SU-DHL-6 (cell line): ENCODE measurements around the gene HOXA3.

Experiments used
- H2AFZ ChIP-seq: fragments of 200-600 bp; sonication (generic); 2 replicates; pipeline ENCODE4 v1.6.1; 2014; ENCODE audit warnings: low read depth, mild to moderate bottlenecking, moderate library complexity, mixed read lengths, antibody characterized with exemption, low read length; ENCODE audit not compliant: severe bottlenecking
- H3F3A ChIP-seq: fragments of 200-600 bp; shearing (Covaris generic); 2 replicates; pipeline ENCODE4 v1.6.0; 2016; ENCODE audit warnings: antibody characterized with exemption, mild to moderate bottlenecking; ENCODE audit not compliant: insufficient read depth
- H3K27ac ChIP-seq: fragments of 200-600 bp; sonication (generic); 2 replicates; pipeline ENCODE4 v1.5.1; 2016; ENCODE audit warnings: low read depth, mild to moderate bottlenecking, low read length, moderate library complexity, mixed read lengths
- H3K27me3 ChIP-seq: fragments of 200-600 bp; sonication (generic), shearing (Covaris generic); 2 replicates; pipeline ENCODE4 v1.6.0; 2014; ENCODE audit warnings: mild to moderate bottlenecking, low read length
- H3K36me3 ChIP-seq: fragments of 200-600 bp; sonication (generic); 2 replicates; pipeline ENCODE4 v1.6.1; 2014; ENCODE audit warnings: mild to moderate bottlenecking, low read length, mixed read lengths
- H3K4me2 ChIP-seq: fragments of 300-600, 200-600 bp; shearing (Covaris generic), sonication (generic); 2 replicates; pipeline ENCODE4 v1.6.0; 2014; ENCODE audit warnings: low read length, low read depth, mild to moderate bottlenecking; ENCODE audit not compliant: poor library complexity, severe bottlenecking
- H3K4me3 ChIP-seq: fragments of 200-600 bp; sonication (generic); 2 replicates; pipeline ENCODE4 v1.5.1; 2014; ENCODE audit warnings: antibody characterized with exemption, low read length, mild to moderate bottlenecking, mixed read lengths; ENCODE audit not compliant: insufficient read depth, poor library complexity, severe bottlenecking
- H3K79me2 ChIP-seq: fragments of 200-600 bp; sonication (generic); 2 replicates; pipeline ENCODE4 v1.6.1; 2014; ENCODE audit warnings: mild to moderate bottlenecking, low read length, moderate library complexity; ENCODE audit not compliant: insufficient read depth
- H3K9ac ChIP-seq: fragments of 200-600 bp; sonication (generic); 2 replicates; pipeline ENCODE4 v1.7.0; 2014; ENCODE audit warnings: mild to moderate bottlenecking, low read length
- H3K9me2 ChIP-seq: fragments of 200-600 bp; sonication (generic); replicated peaks from 2 replicates; pipeline ENCODE4 v1.6.1; 2014; ENCODE audit warnings: low read length; ENCODE audit not compliant: insufficient read depth
- H3K9me3 ChIP-seq: fragments of 200-600 bp; sonication (generic); 2 replicates; pipeline ENCODE4 v1.6.1; 2014; ENCODE audit warnings: low read length, mixed read lengths; ENCODE audit not compliant: insufficient read depth
- H4K20me1 ChIP-seq: fragments of 200-600 bp; sonication (generic); 2 replicates; pipeline ENCODE4 v1.6.1; 2014; ENCODE audit warnings: low read depth, mild to moderate bottlenecking, antibody characterized with exemption, low read length, moderate library complexity, mixed read lengths
- CTCF ChIP-seq: fragments of 200-600 bp; sonication (generic); IDR thresholded peaks from one replicate; pipeline ENCODE4 v1.5.1; 2017; ENCODE audit warnings: antibody characterized with exemption, mild to moderate bottlenecking, low read length, moderate library complexity; ENCODE audit not compliant: insufficient read depth, poor library complexity, severe bottlenecking
- EZH2phosphoT487 ChIP-seq: fragments of 200-600 bp; sonication (generic), shearing (Covaris generic); conservative IDR thresholded peaks from 2 replicates; pipeline ENCODE4 v1.6.1; 2018; ENCODE audit warnings: mild to moderate bottlenecking, antibody characterized with exemption, low read length, moderate library complexity, mixed read lengths

Gene HOXA3

GRCh38 chr7:27111042-27111750, 41.2 kb downstream of the HOXA3 start:
- Histone ChIP-seq H2AFZ (no peak overlapping the region), H3K36me3 (no peaks in the 10 kb centered on the region), H3K9me3 (no peaks in the 10 kb centered on the region), H3K27ac (no peak overlapping the region), H4K20me1 (no peaks in the 10 kb centered on the region), H3K9ac (no peak overlapping the region), H3K4me3 (no peak overlapping the region), H3K27me3 (no peaks in the 10 kb centered on the region), H3F3A (no peaks in the 10 kb centered on the region), H3K79me2 (no peaks in the 10 kb centered on the region), H3K4me2 (no peak overlapping the region), H3K9me2 (no peaks in the 10 kb centered on the region)
- TF ChIP-seq CTCF (no peak), EZH2phosphoT487 (no peak)

GRCh38 chr7:27110186-27111031, 42.0 kb downstream of the HOXA3 start:
- H3K9me3 ChIP-seq: no peaks in the 10 kb centered on the region
- no peak overlapping the region for H2AFZ ChIP-seq
- no peaks in the 10 kb centered on the region for H3K36me3 ChIP-seq
- H3K9ac ChIP-seq: no peak overlapping the region
- H4K20me1 ChIP-seq: no peaks in the 10 kb centered on the region
- no peak overlapping the region for H3K4me2 ChIP-seq
- H3F3A ChIP-seq: no peaks in the 10 kb centered on the region
- no peaks in the 10 kb centered on the region for H3K79me2 ChIP-seq
- no peak overlapping the region for H3K27ac ChIP-seq
- no peaks in the 10 kb centered on the region for H3K27me3 ChIP-seq
- no peaks in the 10 kb centered on the region for H3K9me2 ChIP-seq
- H3K4me3 ChIP-seq: no peak overlapping the region
- TF ChIP-seq EZH2phosphoT487 (no peak), CTCF (no peak)

- Histone ChIP-seq H3K27me3 (no peaks in the 10 kb centered on the region), H3K79me2 (no peaks in the 10 kb centered on the region), H4K20me1 (no peaks in the 10 kb centered on the region), H3K9me3 (no peaks in the 10 kb centered on the region), H3K4me2 (no peak overlapping the region), H3K9me2 (no peaks in the 10 kb centered on the region), H3K9ac (no peak overlapping the region), H3K36me3 (no peaks in the 10 kb centered on the region), H3K4me3 (no peak overlapping the region), H3F3A (no peaks in the 10 kb centered on the region), H3K27ac (no peak overlapping the region), H2AFZ (no peak overlapping the region)
- no peak for TF ChIP-seq CTCF
- no peak for TF ChIP-seq EZH2phosphoT487
Measured at GRCh38 chr7:27109466-27110185, 42.8 kb downstream of the HOXA3 start.
